ENCODE data around the gene HYAL2.
"Not testable (repeated sequence)": the region's sequence is repeated elsewhere in the genome, so short reads cannot be mapped to it uniquely, and the experiment has no call there.

HYAL2 gene

GRCh38 chr3:50288387-50289007, 34.0 kb downstream of the HYAL2 start:
- DNase-seq: no peak

- no peak for DNase-seq
These were observed 35.3 kb downstream of the HYAL2 start for GRCh38 chr3:50287262-50287661.

GRCh38 chr3:50286322-50287227, 36.0 kb downstream of the HYAL2 start:
- no peak for DNase-seq

GRCh38 chr3:50284121-50284520, 38.4 kb downstream of the HYAL2 start:
- not testable (repeated sequence) for DNase-seq

DNA sequence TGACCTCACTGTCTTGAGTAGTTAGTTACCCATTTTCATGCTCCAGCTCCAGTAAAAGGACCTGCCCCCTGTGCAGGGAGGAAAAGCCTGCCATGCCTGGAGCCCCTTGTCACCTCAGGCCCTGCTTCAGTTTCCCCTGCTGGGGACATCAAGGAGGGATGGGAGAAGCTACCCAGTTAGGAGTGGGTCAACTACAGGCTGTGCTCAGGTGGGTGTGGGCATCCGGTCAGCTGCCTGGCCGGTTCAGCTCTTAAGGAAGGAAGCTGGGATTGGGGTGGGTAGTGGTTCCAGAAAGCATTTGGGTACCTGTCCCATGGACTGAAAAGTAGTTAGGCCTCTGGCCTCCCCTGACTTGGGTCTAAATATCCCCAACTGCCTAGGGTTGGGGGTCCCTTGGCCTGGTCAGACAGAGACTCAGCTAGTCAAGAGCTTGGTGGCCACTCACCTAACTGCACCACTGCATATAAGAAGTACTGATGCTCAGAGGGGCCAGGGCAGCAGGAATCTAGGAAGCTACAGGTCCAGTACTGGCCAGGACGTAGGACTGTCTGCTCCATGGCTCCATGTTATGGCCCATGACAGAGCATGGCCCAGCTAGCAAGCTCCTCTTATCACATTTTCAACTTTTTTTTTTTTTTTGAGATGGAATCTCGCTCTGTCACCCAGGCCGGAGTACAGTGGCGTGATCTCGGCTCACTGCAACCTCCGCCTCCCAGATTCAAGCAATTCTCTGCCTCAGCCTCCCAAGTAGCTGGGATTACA, 43.1 kb downstream of the HYAL2 start:
- no peak for DNase-seq

DNA sequence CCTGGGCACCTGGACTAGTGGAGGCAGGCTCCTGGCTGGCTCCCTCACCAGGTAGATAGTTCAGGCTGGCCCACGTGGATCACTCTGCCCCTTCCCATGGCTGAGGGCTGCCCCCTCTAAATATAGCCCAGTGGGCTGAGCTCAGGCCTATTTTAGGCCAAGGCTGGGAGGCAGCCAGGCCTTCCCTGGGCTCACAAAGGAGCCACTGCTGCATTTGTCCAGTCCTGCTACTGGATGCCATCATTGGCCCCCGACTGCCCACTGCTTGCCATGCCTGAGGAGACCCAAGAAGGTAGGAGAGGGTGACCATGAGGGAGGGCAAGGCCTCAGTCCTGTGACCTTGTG, 43.7 kb downstream of the HYAL2 start, which contains the start of gene LSMEM2:
TSS of gene LSMEM2 (plus strand) at position 208 of the 345 bp plus-strand sequence. CDS start at position 235, 27 bp downstream.
- no peak for DNase-seq

- no peak for DNase-seq
These were observed 44.2 kb downstream of the HYAL2 start for GRCh38 chr3:50278123-50278879.

DNA sequence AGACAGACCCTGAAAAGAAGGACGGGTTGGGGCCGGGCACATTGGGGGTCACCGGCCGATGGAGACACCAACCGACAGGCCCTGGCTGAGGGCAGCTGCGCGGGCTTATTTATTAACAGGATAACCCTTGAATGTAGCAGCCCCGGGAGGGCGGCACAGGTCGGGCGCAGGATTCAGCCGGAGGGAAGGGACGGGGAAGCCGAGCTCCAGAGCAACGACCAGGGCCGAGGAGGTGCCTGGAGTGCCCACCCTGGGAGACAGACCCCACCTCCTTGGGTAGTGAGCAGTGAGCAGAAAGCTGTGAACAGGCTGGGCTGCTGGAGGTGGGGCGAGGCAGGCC, 45.8 kb downstream of the HYAL2 start:
- no peak for DNase-seq

- DNase-seq: peak; percentile 24
These were observed 46.4 kb downstream of the HYAL2 start for GRCh38 chr3:50275996-50276761.

- no peak for DNase-seq
These were observed 47.2 kb downstream of the HYAL2 start for GRCh38 chr3:50275141-50275995.

- DNase-seq: peak; percentile 66
These were observed 48.0 kb downstream of the HYAL2 start for GRCh38 chr3:50274371-50275104.

- no peak for DNase-seq
These were observed 48.9 kb downstream of the HYAL2 start for GRCh38 chr3:50273689-50274065.

DNA sequence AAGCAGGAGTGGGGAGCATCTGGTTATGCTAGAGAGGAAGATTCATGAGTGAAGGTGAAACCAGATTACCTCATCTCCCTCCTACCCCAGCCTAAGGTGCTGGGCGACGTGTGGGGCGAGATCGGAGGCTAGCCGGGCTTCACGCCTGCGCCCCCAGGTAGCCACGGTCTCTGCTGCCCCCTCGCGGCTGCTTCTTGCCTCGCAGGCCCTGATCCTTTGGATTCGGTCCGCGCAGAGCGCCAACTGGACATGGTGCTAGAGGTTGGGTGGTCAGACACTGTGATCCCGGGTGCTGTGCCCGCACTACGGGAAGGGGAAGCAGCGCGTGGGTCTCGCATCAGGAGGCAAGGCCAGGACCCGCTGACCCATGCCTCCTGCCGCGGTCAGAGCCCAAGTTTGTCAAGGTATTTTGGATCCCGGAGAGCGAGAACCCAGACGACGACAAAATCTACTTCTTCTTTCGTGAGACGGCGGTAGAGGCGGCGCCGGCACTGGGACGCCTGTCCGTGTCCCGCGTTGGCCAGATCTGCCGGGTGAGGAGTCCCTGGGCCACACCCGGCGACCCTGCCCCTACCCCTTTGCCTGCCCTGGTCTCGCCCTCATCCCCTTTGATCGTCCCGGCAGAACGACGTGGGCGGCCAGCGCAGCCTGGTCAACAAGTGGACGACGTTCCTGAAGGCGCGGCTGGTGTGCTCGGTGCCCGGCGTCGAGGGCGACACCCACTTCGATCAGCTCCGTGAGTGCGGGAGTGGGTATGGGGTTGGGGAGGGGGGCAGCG, 49.4 kb downstream of the HYAL2 start:
- DNase-seq: peak; percentile 76

- DNase-seq: not testable (repeated sequence)
These were observed 50.0 kb downstream of the HYAL2 start for GRCh38 chr3:50272538-50272910.

GRCh38 chr3:50271314-50271936, 51.1 kb downstream of the HYAL2 start:
- DNase-seq: no peak

GRCh38 chr3:50270422-50271224, 51.9 kb downstream of the HYAL2 start:
- DNase-seq: no peak

GRCh38 chr3:50269977-50270413, 52.5 kb downstream of the HYAL2 start:
- no peak for DNase-seq

DNA sequence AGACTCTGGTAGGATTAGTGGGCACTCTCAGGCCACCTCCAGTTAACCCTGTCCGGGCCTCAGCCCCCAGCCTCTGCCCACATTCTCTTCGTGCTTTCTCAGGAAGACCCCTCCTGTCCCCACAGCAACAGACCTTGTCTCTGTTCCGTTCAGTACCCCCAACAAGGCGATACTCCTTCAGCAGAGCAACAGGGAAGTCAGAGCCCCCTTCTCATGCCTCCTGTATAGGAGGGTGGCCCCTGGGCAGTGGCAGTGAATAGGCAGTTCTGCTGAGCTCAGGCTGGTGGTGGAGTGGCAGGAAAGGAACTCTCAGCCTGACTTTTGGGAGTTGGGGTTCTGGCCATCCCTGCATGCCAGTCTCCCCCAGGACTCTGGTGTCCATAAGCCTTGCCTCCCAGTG, 53.1 kb downstream of the HYAL2 start:
- no peak for DNase-seq

All from central memory CD4-positive, alpha-beta T cell (primary cell).